Dendritic cell treated with granulocyte-macrophage colony-stimulating factor and Interleukin-4, amounts not matched to agents 40 ng/mL and 50 ng/mL, for 4 days (primary cell): Measurements from ENCODE around the gene ESPN.

Experiments
- H3K27ac Mint-ChIP-seq: one replicate; pipeline ENCODE4 v1.8.0; 2022; ENCODE audit warnings: mild to moderate bottlenecking, mixed read lengths
- H3K27me3 Mint-ChIP-seq: one replicate; pipeline ENCODE4 v1.8.0; 2022; ENCODE audit warnings: mild to moderate bottlenecking, mixed read lengths
- H3K36me3 Mint-ChIP-seq: one replicate; pipeline ENCODE4 v1.8.0; 2022; ENCODE audit warnings: low read depth, mixed read lengths
- H3K4me1 Mint-ChIP-seq: one replicate; pipeline ENCODE4 v1.8.0; 2022; ENCODE audit warnings: low read depth, mixed read lengths
- H3K4me3 Mint-ChIP-seq: one replicate; pipeline ENCODE4 v1.8.0; 2022; ENCODE audit warnings: mild to moderate bottlenecking, moderate library complexity, mixed read lengths
- H3K9me3 Mint-ChIP-seq: one replicate; pipeline ENCODE4 v1.8.0; 2022; ENCODE audit warnings: mixed read lengths
- intact Hi-C: fragments of 100-400 bp; cut with micrococcal nuclease; formaldehyde crosslinking; loops from one replicate; pipeline ENCODE4 v1.15.0; 2022

ESPN gene

GRCh38 chr1:6475381-6476133, 51.0 kb downstream of the ESPN start:
- Mint-ChIP-seq H3K27me3 (peaks cover 10% of the 10 kb centered on the region), H3K36me3 (peaks cover 6% of the 10 kb centered on the region), H3K27ac (no peak overlapping the region), H3K4me1 (peaks cover 9% of the 10 kb centered on the region), H3K9me3 (no peaks in the 10 kb centered on the region), H3K4me3 (no peak overlapping the region)
- intact Hi-C loops: no loop called here

GRCh38 chr1:6476483-6476882, 51.9 kb downstream of the ESPN start:
- Mint-ChIP-seq H3K27me3 (peaks cover 14% of the 10 kb centered on the region), H3K4me1 (peaks cover 9% of the 10 kb centered on the region), H3K4me3 (no peak overlapping the region), H3K9me3 (no peaks in the 10 kb centered on the region), H3K36me3 (peaks cover 6% of the 10 kb centered on the region), H3K27ac (no peak overlapping the region)
- intact Hi-C loops: no loop called here

GRCh38 chr1:6477039-6477820, 52.7 kb downstream of the ESPN start:
- Mint-ChIP-seq H3K4me1 (peaks cover 9% of the 10 kb centered on the region), H3K36me3 (peaks cover 6% of the 10 kb centered on the region), H3K4me3 (no peak overlapping the region), H3K9me3 (no peaks in the 10 kb centered on the region), H3K27ac (no peak overlapping the region), H3K27me3 (peaks cover 19% of the 10 kb centered on the region)
- intact Hi-C loops: no loop called here

GRCh38 chr1:6481820-6482219, 57.2 kb downstream of the ESPN start:
- Mint-ChIP-seq H3K4me3 (no peak overlapping the region), H3K27ac (no peak overlapping the region), H3K9me3 (no peaks in the 10 kb centered on the region), H3K36me3 (no peaks in the 10 kb centered on the region), H3K27me3 (peaks cover 49% of the 10 kb centered on the region), H3K4me1 (peaks cover 5% of the 10 kb centered on the region)
- intact Hi-C loops: no loop called here

- Mint-ChIP-seq H3K27ac (no peak overlapping the region), H3K36me3 (no peaks in the 10 kb centered on the region), H3K27me3 (peaks cover 62% of the 10 kb centered on the region), H3K4me3 (no peak overlapping the region), H3K4me1 (peaks cover 5% of the 10 kb centered on the region), H3K9me3 (no peaks in the 10 kb centered on the region)
- intact Hi-C loops: no loop called here
These were observed 58.6 kb downstream of the ESPN start for GRCh38 chr1:6483017-6483760.

GRCh38 chr1:6483761-6484117, 59.2 kb downstream of the ESPN start:
- H3K4me1 Mint-ChIP-seq: peaks cover 5% of the 10 kb centered on the region
- intact Hi-C loops: no loop called here
- no peak overlapping the region for H3K27ac Mint-ChIP-seq
- no peaks in the 10 kb centered on the region for H3K36me3 Mint-ChIP-seq
- no peak overlapping the region for H3K4me3 Mint-ChIP-seq
- H3K27me3 Mint-ChIP-seq: peaks cover 67% of the 10 kb centered on the region
- H3K9me3 Mint-ChIP-seq: no peaks in the 10 kb centered on the region

- Mint-ChIP-seq H3K27ac (no peak overlapping the region), H3K9me3 (no peaks in the 10 kb centered on the region), H3K27me3 (peaks cover 72% of the 10 kb centered on the region), H3K36me3 (no peaks in the 10 kb centered on the region), H3K4me3 (no peak overlapping the region), H3K4me1 (peaks cover 7% of the 10 kb centered on the region)
- intact Hi-C loops: no loop called here
These were observed 60.2 kb downstream of the ESPN start for GRCh38 chr1:6484826-6485167.

GRCh38 chr1:6485168-6486101, 60.9 kb downstream of the ESPN start:
- intact Hi-C loops: loop anchor here (1.0 kb wide), 1 partner anchor 161 kb away; no protein-coding TSS in a partner anchor
- H3K27ac Mint-ChIP-seq: no peak overlapping the region
- H3K4me3 Mint-ChIP-seq: no peak overlapping the region
- peaks cover 12% of the 10 kb centered on the region for H3K4me1 Mint-ChIP-seq
- no peaks in the 10 kb centered on the region for H3K9me3 Mint-ChIP-seq
- no peaks in the 10 kb centered on the region for H3K36me3 Mint-ChIP-seq
- H3K27me3 Mint-ChIP-seq: peaks cover 77% of the 10 kb centered on the region

GRCh38 chr1:6486433-6487011, 61.9 kb downstream of the ESPN start:
- no peak overlapping the region for H3K27ac Mint-ChIP-seq

GRCh38 chr1:6487804-6488484, 63.4 kb downstream of the ESPN start:
- H3K27me3 Mint-ChIP-seq: peaks cover 88% of the 10 kb centered on the region
- H3K36me3 Mint-ChIP-seq: no peaks in the 10 kb centered on the region
- intact Hi-C loops: no loop called here
- no peaks in the 10 kb centered on the region for H3K9me3 Mint-ChIP-seq
- no peak overlapping the region for H3K27ac Mint-ChIP-seq
- H3K4me3 Mint-ChIP-seq: no peak overlapping the region
- H3K4me1 Mint-ChIP-seq: peaks cover 27% of the 10 kb centered on the region

More at GRCh38 chr1:6486433-6487011, 61.9 kb downstream of the ESPN start:
- intact Hi-C loops: loop anchor here (1.0 kb wide), 1 partner anchor 160 kb away; no protein-coding TSS in a partner anchor
- Mint-ChIP-seq H3K36me3 (no peaks in the 10 kb centered on the region), H3K4me3 (no peak overlapping the region), H3K27me3 (peaks cover 84% of the 10 kb centered on the region), H3K9me3 (no peaks in the 10 kb centered on the region), H3K4me1 (peaks cover 17% of the 10 kb centered on the region)

- H3K36me3 Mint-ChIP-seq: no peaks in the 10 kb centered on the region
These were observed 64.2 kb downstream of the ESPN start for GRCh38 chr1:6488602-6489382.

GRCh38 chr1:6489383-6489765, 64.8 kb downstream of the ESPN start:
- no peaks in the 10 kb centered on the region for H3K9me3 Mint-ChIP-seq
- no peak overlapping the region for H3K4me3 Mint-ChIP-seq
- H3K36me3 Mint-ChIP-seq: no peaks in the 10 kb centered on the region
- no peak overlapping the region for H3K27ac Mint-ChIP-seq
- intact Hi-C loops: no loop called here
- peaks cover 32% of the 10 kb centered on the region for H3K4me1 Mint-ChIP-seq
- H3K27me3 Mint-ChIP-seq: peaks cover 81% of the 10 kb centered on the region

More at GRCh38 chr1:6488602-6489382, 64.2 kb downstream of the ESPN start:
- Mint-ChIP-seq H3K9me3 (no peaks in the 10 kb centered on the region), H3K4me3 (no peak overlapping the region), H3K27ac (no peak overlapping the region), H3K27me3 (peaks cover 84% of the 10 kb centered on the region), H3K4me1 (peaks cover 32% of the 10 kb centered on the region)
- intact Hi-C loops: no loop called here
